IMR-90 (cell line): ENCODE results near the gene DIAPH2. TPM values are rescaled to one million over a fixed set of nuclear protein-coding genes. Genes with fewer than 3 reads are reported as not detected.

ENCODE experiments used
- ATAC-seq: fragments of 200-7000 bp; cut with Tn5 transposase; 2 replicates; pipeline ENCODE4 v1.9.1; 2020; ENCODE audit warnings: low read depth, mild to moderate bottlenecking, moderate library complexity
- BruUV-seq: library from RNA; stranded (reverse); fragments of 400-500 nt; replicated peaks from 2 replicates; lab custom pipeline; 2021; lab: Mats Ljungman, UMichigan
- CTCF ChIA-PET: fragments of 300-600 bp; formaldehyde crosslinking; extraction: SDS; loops from one replicate; lab custom pipeline; 2021; ENCODE audit warnings: antibody characterized with exemption; lab: Yijun Ruan, JAX
- POLR2A ChIA-PET: fragments of 300-600 bp; sonication (Branson Sonifier 250); formaldehyde crosslinking; loops from one replicate; lab custom pipeline; 2022; ENCODE audit warnings: antibody characterized with exemption; ENCODE audit not compliant: unreplicated experiment; lab: Charles Lee
- DNase-seq: peaks from one replicate; pipeline ENCODE4 v3.0.0; 2013
- H2AFZ ChIP-seq: replicated peaks from 2 replicates; pipeline ENCODE3; 2013; ENCODE audit warnings: low read length, mild to moderate bottlenecking; ENCODE audit not compliant: poor library complexity
- H2AK5ac ChIP-seq: 2 replicates; pipeline ENCODE4 v1.6.1; 2013; ENCODE audit warnings: low read depth, low read length, inconsistent platforms
- H2AK9ac ChIP-seq: replicated peaks from 2 replicates; pipeline ENCODE3; 2013; ENCODE audit warnings: mild to moderate bottlenecking, low read depth, low read length, moderate library complexity; ENCODE audit not compliant: poor library complexity
- H2BK120ac ChIP-seq: 2 replicates; pipeline ENCODE4 v1.6.1; 2013; ENCODE audit warnings: low read depth, low read length, inconsistent platforms
- H2BK15ac ChIP-seq: 3 replicates; pipeline ENCODE4 v1.6.1; 2013; ENCODE audit warnings: low read depth, low read length, inconsistent platforms
- H2BK20ac ChIP-seq: 2 replicates; pipeline ENCODE4 v1.6.1; 2013; ENCODE audit warnings: low read depth, mild to moderate bottlenecking, inconsistent platforms, low read length, moderate library complexity
- H2BK5ac ChIP-seq: 2 replicates; pipeline ENCODE4 v1.6.1; 2013; ENCODE audit warnings: mild to moderate bottlenecking, low read depth, low read length, inconsistent platforms; ENCODE audit not compliant: poor library complexity, severe bottlenecking
- H3K14ac ChIP-seq: replicated peaks from 2 replicates; pipeline ENCODE4 v1.6.1; 2013; ENCODE audit warnings: low read depth, low read length, inconsistent platforms
- H3K18ac ChIP-seq: 2 replicates; pipeline ENCODE4 v1.6.1; 2013; ENCODE audit warnings: low read depth, low read length, control low read depth
- H3K23ac ChIP-seq: 2 replicates; pipeline ENCODE4 v1.6.1; 2013; ENCODE audit warnings: low read depth, low read length, inconsistent platforms
- H3K27ac ChIP-seq: 2 replicates; pipeline ENCODE4 v1.5.1; 2013; ENCODE audit warnings: mild to moderate bottlenecking, control low read depth, low read length; ENCODE audit not compliant: insufficient read depth
- H3K27me3 ChIP-seq: 2 replicates; pipeline ENCODE4 v1.6.1; 2013; ENCODE audit warnings: low read length; ENCODE audit not compliant: control insufficient read depth, insufficient read depth
- H3K36me3 ChIP-seq: 2 replicates; pipeline ENCODE4 v1.6.1; 2013; ENCODE audit warnings: low read length, mixed read lengths; ENCODE audit not compliant: control insufficient read depth, insufficient read depth
- H3K4ac ChIP-seq: 2 replicates; pipeline ENCODE4 v1.6.1; 2013; ENCODE audit warnings: low read depth, low read length, inconsistent platforms
- H3K4me1 ChIP-seq: 2 replicates; pipeline ENCODE4 v1.6.1; 2013; ENCODE audit warnings: low read length, mixed read lengths; ENCODE audit not compliant: control insufficient read depth, insufficient read depth
- H3K4me2 ChIP-seq: 2 replicates; pipeline ENCODE4 v1.6.1; 2013; ENCODE audit warnings: low read depth, mild to moderate bottlenecking, control low read depth, low read length, moderate library complexity
- H3K4me3 ChIP-seq: 2 replicates; pipeline ENCODE4 v1.5.1; 2013; ENCODE audit warnings: low read depth, mild to moderate bottlenecking, control low read depth, low read length, moderate library complexity; ENCODE audit not compliant: insufficient read depth
- H3K56ac ChIP-seq: 2 replicates; pipeline ENCODE4 v1.6.1; 2013; ENCODE audit warnings: low read length, inconsistent platforms; ENCODE audit not compliant: insufficient read depth; ENCODE audit errors: extremely low read depth
- H3K79me1 ChIP-seq, 2 experiments: 2 replicates each; pipeline ENCODE4 v1.6.1; 2013; ENCODE audit warnings: low read length in 2 of 2, inconsistent platforms in 1 of 2, low read depth in 1 of 2
- H3K9ac ChIP-seq: 2 replicates; pipeline ENCODE4 v1.6.1; 2013; ENCODE audit warnings: low read depth, low read length, control low read depth
- H3K9me1 ChIP-seq: 2 replicates; pipeline ENCODE4 v1.6.1; 2013; ENCODE audit warnings: low read length, inconsistent platforms; ENCODE audit not compliant: insufficient read depth
- H3K9me3 ChIP-seq: 2 replicates; pipeline ENCODE4 v1.6.1; 2013; ENCODE audit warnings: low read length; ENCODE audit not compliant: control insufficient read depth, insufficient read depth
- H4K20me1 ChIP-seq: 2 replicates; pipeline ENCODE4 v1.6.1; 2013; ENCODE audit warnings: low read length, inconsistent platforms; ENCODE audit not compliant: insufficient read depth
- H4K5ac ChIP-seq: 2 replicates; pipeline ENCODE4 v1.6.1; 2013; ENCODE audit warnings: mild to moderate bottlenecking, low read depth, low read length, control low read depth
- H4K8ac ChIP-seq, 2 experiments: 2 replicates each; pipeline ENCODE4 v1.6.1; 2013; ENCODE audit warnings: low read depth in 2 of 2, low read length in 2 of 2, control low read depth in 1 of 2, inconsistent platforms in 1 of 2
- H4K91ac ChIP-seq: 2 replicates; pipeline ENCODE4 v1.6.1; 2013; ENCODE audit warnings: low read depth, low read length, inconsistent platforms; ENCODE audit not compliant: insufficient read depth
- BHLHE40 ChIP-seq: fragments of 150-350 bp; IDR thresholded peaks from 2 replicates; pipeline ENCODE4 v1.6.1; 2016; ENCODE audit warnings: mild to moderate bottlenecking, low read depth, low read length
- CEBPB ChIP-seq: IDR thresholded peaks from 2 replicates; pipeline ENCODE4 v1.6.1; 2012; ENCODE audit warnings: low read depth, low read length, improper control_type of control experiment
- CHD1 ChIP-seq: IDR thresholded peaks from 2 replicates; pipeline ENCODE4 v1.6.1; 2012; ENCODE audit warnings: low read depth, low read length, improper control_type of control experiment
- FOS ChIP-seq: fragments of 150-350 bp; IDR thresholded peaks from 2 replicates; pipeline ENCODE4 v1.6.1; 2016; ENCODE audit warnings: low read depth, low read length
- MAFK ChIP-seq: IDR thresholded peaks from 2 replicates; pipeline ENCODE4 v1.6.1; 2012; ENCODE audit warnings: low read depth, low read length, improper control_type of control experiment
- MAZ ChIP-seq: IDR thresholded peaks from 2 replicates; pipeline ENCODE4 v1.6.1; 2012; ENCODE audit warnings: low read depth, mild to moderate bottlenecking, low read length, improper control_type of control experiment, moderate library complexity, borderline replicate concordance
- MXI1 ChIP-seq: IDR thresholded peaks from 2 replicates; pipeline ENCODE4 v1.6.1; 2012; ENCODE audit warnings: low read depth, mild to moderate bottlenecking, low read length, moderate library complexity, borderline replicate concordance
- NFE2L2 ChIP-seq: fragments of 150-350 bp; IDR thresholded peaks from 2 replicates; pipeline ENCODE4 v1.6.1; 2016; ENCODE audit warnings: low read depth, mild to moderate bottlenecking, low read length
- POLR2A ChIP-seq: IDR thresholded peaks from 2 replicates; pipeline ENCODE4 v1.6.1; 2012; ENCODE audit warnings: mild to moderate bottlenecking, low read depth, low read length
- RAD21 ChIP-seq: IDR thresholded peaks from 2 replicates; pipeline ENCODE4 v1.6.1; 2012; ENCODE audit warnings: low read length, improper control_type of control experiment
- RCOR1 ChIP-seq: IDR thresholded peaks from 2 replicates; pipeline ENCODE4 v1.6.1; 2012; ENCODE audit warnings: mild to moderate bottlenecking, low read length, improper control_type of control experiment; ENCODE audit not compliant: insufficient replicate concordance
- RFX5 ChIP-seq: IDR thresholded peaks from 2 replicates; pipeline ENCODE4 v1.8.0; 2012; ENCODE audit warnings: low read depth, mild to moderate bottlenecking, low read length, moderate library complexity
- SMC3 ChIP-seq: fragments of 150-350 bp; IDR thresholded peaks from 2 replicates; pipeline ENCODE4 v1.6.1; 2016; ENCODE audit warnings: low read depth, mild to moderate bottlenecking, antibody characterized with exemption, low read length, moderate library complexity
- WGBS, 2 experiments: methylation state at CpG; one replicate each; pipeline versions ENCODE4 v1.1.5 to v1.1.7; 2013; ENCODE audit warnings: missing lambda C conversion rate in 2 of 2; ENCODE audit not compliant: insufficient read length in 1 of 2; ENCODE audit errors: extremely low coverage in 2 of 2; 5-methylcytosine and 5-hydroxymethylcytosine counted together
- dilution Hi-C: fragments of 300-500 bp; cut with HindIII; formaldehyde crosslinking; loops from one replicate; pipeline ENCODE4 v1.14.3; 2018; ENCODE audit warnings: low sequenced_read_pairs; ENCODE audit not compliant: unreplicated experiment
- in situ Hi-C: fragments of 300-500 bp; cut with MboI; formaldehyde crosslinking; loops from 3 replicates; pipeline ENCODE4 v1.14.3; 2019; ENCODE audit warnings: low sequenced_read_pairs, inconsistent platforms, mixed read lengths
- intact Hi-C: fragments of 100-400 bp; cut with micrococcal nuclease; formaldehyde crosslinking; loops from 2 replicates; pipeline ENCODE4 v1.10.0; 2022
- polyA plus RNA-seq, 3 experiments: library from polyadenylated mRNA; depleted of rRNA; stranded (reverse); fragments of >200 nt; gene quantifications; 2 replicates each; pipeline ENCODE4 v1.2.3, GENCODE V29; 2012; ENCODE audit warnings: low replicate concordance in 1 of 3
- total RNA-seq: library from RNA; depleted of rRNA; stranded (reverse); fragments of >200 nt; gene quantifications from 2 replicates; pipeline ENCODE4 v1.2.3, GENCODE V29; 2012
- TF ChIP-seq, protein P1 (sequence below): fragments of 150-350 bp; IDR thresholded peaks from 2 replicates; pipeline ENCODE4 v1.6.1; 2016; ENCODE audit warnings: low read depth, mild to moderate bottlenecking, low read length, moderate library complexity, borderline replicate concordance
- TF ChIP-seq, protein P2 (sequence below): conservative IDR thresholded peaks from 2 replicates; pipeline ENCODE4 v1.5.1; 2012; ENCODE audit warnings: mild to moderate bottlenecking, low read depth, low read length, improper control_type of control experiment
- TF ChIP-seq, protein P3 (sequence below): fragments of 150-350 bp; IDR thresholded peaks from 2 replicates; pipeline ENCODE4 v1.6.1; 2017; ENCODE audit warnings: mild to moderate bottlenecking, antibody characterized with exemption, low read length, low read depth

Gene DIAPH2
- total and polyA plus RNA-seq, 2 of the 4 experiments (the other 2 are of a cell fraction) = 3.6 to 19.9 TPM

DNA sequence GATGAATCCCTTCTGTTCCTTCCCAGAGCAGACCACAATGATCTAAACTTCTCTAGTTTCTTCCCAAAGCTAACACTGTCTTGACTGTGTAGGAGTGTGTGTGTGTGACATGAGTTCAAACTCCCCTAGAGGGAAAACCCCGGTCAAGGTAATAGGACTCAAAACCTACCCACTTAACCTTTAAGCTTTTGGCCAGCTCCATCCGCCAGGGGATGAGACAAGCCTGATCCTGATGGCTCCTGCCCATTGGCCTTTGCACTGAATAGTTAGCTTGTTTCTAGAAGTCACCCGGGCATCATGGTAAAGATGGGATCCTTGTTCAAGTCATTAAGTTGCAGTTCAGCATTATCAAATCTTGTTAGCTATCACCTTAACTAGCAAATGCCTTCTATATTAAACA lies 937.5 kb downstream of the DIAPH2 start:
- DNase-seq (no peak), ATAC-seq (no peak)
- ChIA-PET POLR2A (no interaction called here), CTCF (no interaction called here)
- Histone ChIP-seq H4K8ac (no peak overlapping the region), H2AFZ (no peak overlapping the region), H3K4me3 (no peak overlapping the region), H3K4me2 (no peak overlapping the region), H2BK20ac (no peak overlapping the region), H3K23ac (no peak overlapping the region), H4K20me1 (no peaks in the 10 kb centered on the region), H2BK5ac (no peak overlapping the region), H2AK5ac (no peak overlapping the region), H3K27ac (no peak overlapping the region), H3K14ac (no peak overlapping the region), H3K4me1 (no peaks in the 10 kb centered on the region), H4K91ac (no peak overlapping the region), H3K4ac (no peak overlapping the region), H3K9ac (no peak overlapping the region), H3K27me3 (peaks cover 2% of the 10 kb centered on the region), H3K18ac (no peak overlapping the region), H3K9me3 (no peaks in the 10 kb centered on the region), H3K36me3 (no peaks in the 10 kb centered on the region), H4K5ac (no peak overlapping the region), H2BK120ac (no peak overlapping the region), H3K9me1 (no peaks in the 10 kb centered on the region), H2AK9ac (no peak overlapping the region), H3K79me1 (no peaks in the 10 kb centered on the region), H2BK15ac (no peak overlapping the region), H3K56ac (no peak overlapping the region)
- dilution Hi-C loops = no loop called here
- TF ChIP-seq MAFK (no peak), POLR2A (no peak), SMC3 (no peak), MXI1 (no peak), BHLHE40 (no peak), CEBPB (no peak), NFE2L2 (no peak), CHD1 (no peak), MAZ (no peak), RFX5 (no peak), RAD21 (no peak), RCOR1 (no peak), FOS (no peak)
- TF ChIP-seq, protein P1, sequence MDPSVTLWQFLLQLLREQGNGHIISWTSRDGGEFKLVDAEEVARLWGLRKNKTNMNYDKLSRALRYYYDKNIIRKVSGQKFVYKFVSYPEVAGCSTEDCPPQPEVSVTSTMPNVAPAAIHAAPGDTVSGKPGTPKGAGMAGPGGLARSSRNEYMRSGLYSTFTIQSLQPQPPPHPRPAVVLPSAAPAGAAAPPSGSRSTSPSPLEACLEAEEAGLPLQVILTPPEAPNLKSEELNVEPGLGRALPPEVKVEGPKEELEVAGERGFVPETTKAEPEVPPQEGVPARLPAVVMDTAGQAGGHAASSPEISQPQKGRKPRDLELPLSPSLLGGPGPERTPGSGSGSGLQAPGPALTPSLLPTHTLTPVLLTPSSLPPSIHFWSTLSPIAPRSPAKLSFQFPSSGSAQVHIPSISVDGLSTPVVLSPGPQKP = no peak
- TF ChIP-seq, protein P2, sequence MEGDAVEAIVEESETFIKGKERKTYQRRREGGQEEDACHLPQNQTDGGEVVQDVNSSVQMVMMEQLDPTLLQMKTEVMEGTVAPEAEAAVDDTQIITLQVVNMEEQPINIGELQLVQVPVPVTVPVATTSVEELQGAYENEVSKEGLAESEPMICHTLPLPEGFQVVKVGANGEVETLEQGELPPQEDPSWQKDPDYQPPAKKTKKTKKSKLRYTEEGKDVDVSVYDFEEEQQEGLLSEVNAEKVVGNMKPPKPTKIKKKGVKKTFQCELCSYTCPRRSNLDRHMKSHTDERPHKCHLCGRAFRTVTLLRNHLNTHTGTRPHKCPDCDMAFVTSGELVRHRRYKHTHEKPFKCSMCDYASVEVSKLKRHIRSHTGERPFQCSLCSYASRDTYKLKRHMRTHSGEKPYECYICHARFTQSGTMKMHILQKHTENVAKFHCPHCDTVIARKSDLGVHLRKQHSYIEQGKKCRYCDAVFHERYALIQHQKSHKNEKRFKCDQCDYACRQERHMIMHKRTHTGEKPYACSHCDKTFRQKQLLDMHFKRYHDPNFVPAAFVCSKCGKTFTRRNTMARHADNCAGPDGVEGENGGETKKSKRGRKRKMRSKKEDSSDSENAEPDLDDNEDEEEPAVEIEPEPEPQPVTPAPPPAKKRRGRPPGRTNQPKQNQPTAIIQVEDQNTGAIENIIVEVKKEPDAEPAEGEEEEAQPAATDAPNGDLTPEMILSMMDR = no peak
- TF ChIP-seq, protein P3, sequence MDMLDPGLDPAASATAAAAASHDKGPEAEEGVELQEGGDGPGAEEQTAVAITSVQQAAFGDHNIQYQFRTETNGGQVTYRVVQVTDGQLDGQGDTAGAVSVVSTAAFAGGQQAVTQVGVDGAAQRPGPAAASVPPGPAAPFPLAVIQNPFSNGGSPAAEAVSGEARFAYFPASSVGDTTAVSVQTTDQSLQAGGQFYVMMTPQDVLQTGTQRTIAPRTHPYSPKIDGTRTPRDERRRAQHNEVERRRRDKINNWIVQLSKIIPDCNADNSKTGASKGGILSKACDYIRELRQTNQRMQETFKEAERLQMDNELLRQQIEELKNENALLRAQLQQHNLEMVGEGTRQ = no peak
- BruUV-seq = no TSS peak
- intact Hi-C loops = no loop called here
- in situ Hi-C loops = no loop called here
- WGBS, 2 experiments = no CpG with 5 or more reads among the region's 3 CpGs
